Mammary epithelial cell (primary cell): ENCODE data around the gene GRAMD1A.

Experiments
- EZH2 ChIP-seq: IDR thresholded peaks from 2 replicates; pipeline ENCODE4 v1.6.1; 2012; ENCODE audit warnings: low read length, inconsistent platforms, borderline replicate concordance
- TF ChIP-seq, protein P1 (sequence below), 2 donors: IDR thresholded peaks in 1 of 2; conservative IDR thresholded peaks in 1 of 2; 2 replicates each; pipeline ENCODE4 v1.5.1; 2011 to 2012; ENCODE audit warnings: inconsistent platforms in 2 of 2, low read length in 2 of 2, mild to moderate bottlenecking in 2 of 2, control low read depth in 1 of 2, low read depth in 1 of 2; ENCODE audit not compliant: insufficient read depth in 1 of 2; ENCODE audit errors: extremely low read depth in 1 of 2

DNA sequence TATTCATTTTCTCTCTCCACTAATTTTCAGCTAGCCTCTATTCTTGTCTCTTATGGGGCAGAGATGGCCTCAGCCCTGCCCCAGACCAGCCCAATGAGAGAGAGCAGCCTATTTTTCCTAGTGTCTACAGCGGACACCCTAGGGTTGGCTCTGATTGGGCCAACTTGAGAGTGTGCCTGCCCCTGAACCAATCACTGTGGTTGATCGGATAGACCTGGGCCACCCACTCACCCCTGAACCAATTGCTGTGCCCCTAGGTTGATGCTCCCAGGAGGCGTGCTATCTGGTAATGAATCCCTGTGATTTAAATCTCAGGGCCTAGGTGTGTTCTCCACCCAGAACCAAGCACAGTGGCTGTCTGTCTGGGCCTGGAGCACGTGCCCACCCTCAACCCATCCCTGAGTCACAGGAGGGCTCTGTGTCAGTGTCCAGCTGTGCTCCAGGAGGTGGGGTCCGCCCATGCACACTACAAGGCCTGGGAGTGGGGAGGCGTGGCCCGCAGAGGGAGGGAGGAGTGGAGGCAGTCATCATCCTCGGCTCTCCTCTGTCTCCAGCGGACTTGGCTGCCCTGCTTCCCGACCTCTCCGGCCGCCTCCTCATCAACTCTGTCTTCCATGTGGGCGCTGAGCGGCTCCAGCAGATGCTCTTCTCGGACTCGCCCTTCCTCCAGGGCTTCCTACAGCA lies 15.3 kb downstream of the GRAMD1A start:
- TF ChIP-seq, protein P1, sequence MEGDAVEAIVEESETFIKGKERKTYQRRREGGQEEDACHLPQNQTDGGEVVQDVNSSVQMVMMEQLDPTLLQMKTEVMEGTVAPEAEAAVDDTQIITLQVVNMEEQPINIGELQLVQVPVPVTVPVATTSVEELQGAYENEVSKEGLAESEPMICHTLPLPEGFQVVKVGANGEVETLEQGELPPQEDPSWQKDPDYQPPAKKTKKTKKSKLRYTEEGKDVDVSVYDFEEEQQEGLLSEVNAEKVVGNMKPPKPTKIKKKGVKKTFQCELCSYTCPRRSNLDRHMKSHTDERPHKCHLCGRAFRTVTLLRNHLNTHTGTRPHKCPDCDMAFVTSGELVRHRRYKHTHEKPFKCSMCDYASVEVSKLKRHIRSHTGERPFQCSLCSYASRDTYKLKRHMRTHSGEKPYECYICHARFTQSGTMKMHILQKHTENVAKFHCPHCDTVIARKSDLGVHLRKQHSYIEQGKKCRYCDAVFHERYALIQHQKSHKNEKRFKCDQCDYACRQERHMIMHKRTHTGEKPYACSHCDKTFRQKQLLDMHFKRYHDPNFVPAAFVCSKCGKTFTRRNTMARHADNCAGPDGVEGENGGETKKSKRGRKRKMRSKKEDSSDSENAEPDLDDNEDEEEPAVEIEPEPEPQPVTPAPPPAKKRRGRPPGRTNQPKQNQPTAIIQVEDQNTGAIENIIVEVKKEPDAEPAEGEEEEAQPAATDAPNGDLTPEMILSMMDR (conservative IDR thresholded peaks at IDR 0.05 in 1 of 2, IDR thresholded peaks at IDR 0.05 in 1 of 2; ENCODE audit: extremely low read depth in 1 of 2, insufficient read depth in 1 of 2, low read depth in 1 of 2, low read length in 2 of 2), result no peak
- TF ChIP-seq EZH2, result no peak
